Stimulated activated CD8-positive, alpha-beta memory T cell treated with anti-CD3 and anti-CD28 coated beads, Interleukin-7, amount 100 ng/mL, for 1 hour (primary cell): ENCODE results near the gene ZP2.
"Not testable (repeated sequence)": the region's sequence is repeated elsewhere in the genome, so short reads cannot be mapped to it uniquely, and the experiment has no call there.

ENCODE experiments used
- DNase-seq, 2 donors: peaks; one replicate each; pipeline ENCODE4 v3.0.0-alpha.2; 2020; ENCODE audit warnings: low read depth in 2 of 2

The ZP2 gene

DNA sequence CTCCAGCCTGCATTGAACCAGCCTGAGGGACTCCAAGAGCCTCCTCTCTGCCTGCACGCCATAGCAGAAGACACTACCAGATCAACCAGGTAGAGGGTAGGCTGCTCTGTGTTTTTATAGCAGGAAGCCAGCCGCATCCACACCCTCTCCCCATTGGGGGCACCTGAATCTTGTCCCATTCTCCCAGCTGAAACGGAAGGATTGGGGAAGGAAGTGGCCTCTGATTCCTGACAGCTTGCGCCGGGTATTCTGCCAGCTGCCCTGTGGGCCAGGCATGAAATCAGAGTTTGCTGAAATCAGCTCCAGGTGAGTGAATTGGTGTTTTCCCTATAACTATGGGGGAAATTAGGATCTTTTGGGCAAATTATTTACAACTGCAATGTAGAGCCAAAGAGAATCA is at the start of gene ZP2:
ZP2 (minus strand) TSS at position 89 of the 400 bp plus-strand sequence; CDS start at position 62, 27 bp downstream.
- no peak for DNase-seq

- no peak for DNase-seq
Observed at GRCh38 chr16:21257284-21257683, 45.9 kb upstream of the ZP2 start.

GRCh38 chr16:21256636-21257035 is 45.3 kb upstream of the ZP2 start:
- no peak for DNase-seq

GRCh38 chr16:21253470-21253869 is 42.1 kb upstream of the ZP2 start:
- DNase-seq = no peak

GRCh38 chr16:21250072-21250923 is 38.9 kb upstream of the ZP2 start:
- no peak for DNase-seq

DNA sequence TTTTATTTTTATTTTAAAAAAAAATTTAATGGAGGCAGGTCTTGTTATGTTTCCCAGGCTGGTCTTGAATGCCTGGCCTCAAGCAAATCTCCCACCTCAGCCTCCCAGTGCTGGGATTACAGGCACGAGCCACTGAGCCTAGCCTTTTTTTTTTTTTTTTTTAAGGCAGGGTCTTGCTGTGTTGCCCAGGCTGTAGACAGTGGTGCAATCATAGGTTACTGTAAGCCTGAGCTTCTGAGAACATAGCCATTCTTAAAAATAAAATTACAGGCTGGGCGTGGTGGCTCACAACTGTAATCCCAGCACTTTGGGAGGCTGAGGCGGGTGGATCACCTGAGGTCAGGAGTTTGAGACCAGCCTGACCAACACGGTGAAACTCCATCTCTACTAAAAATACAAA is 36.8 kb upstream of the ZP2 start:
- not testable (repeated sequence) for DNase-seq

DNA sequence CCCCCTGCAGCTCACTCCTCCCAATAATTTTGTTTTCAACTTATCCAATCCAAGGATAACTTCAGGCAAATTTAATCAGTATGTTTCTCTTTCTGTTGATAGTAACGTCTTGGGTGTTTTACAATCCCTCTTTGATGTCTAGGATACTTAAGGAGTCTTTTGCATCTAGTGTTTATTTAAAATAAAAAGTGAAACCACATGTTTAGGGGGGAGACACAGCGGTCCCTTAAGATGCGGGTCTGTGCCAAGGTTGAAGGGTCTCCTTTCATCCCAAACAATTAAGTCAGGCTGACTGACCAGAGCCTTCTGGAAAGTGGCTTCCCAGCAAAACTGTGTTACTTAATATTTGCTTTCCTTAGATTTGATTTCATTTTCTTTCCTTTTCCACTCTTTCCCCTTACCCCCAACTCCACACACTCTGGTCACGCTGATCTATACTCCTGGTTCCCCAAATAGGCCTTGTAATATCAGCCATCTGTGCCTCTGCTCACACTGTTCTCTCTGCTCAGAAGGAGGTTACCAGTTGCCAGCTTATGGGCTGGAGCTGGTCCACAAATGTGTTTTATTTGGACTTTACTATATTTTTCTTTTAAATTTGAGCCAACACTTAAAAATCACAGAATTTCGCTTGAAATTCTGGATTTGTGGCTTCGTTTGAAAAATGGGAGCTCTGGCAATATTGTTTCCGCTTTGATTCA is 33.3 kb upstream of the ZP2 start:
- DNase-seq = no peak

GRCh38 chr16:21242756-21243155 is 31.4 kb upstream of the ZP2 start:
- DNase-seq = no peak

GRCh38 chr16:21239646-21240045 is 28.3 kb upstream of the ZP2 start:
- DNase-seq = no peak

DNA sequence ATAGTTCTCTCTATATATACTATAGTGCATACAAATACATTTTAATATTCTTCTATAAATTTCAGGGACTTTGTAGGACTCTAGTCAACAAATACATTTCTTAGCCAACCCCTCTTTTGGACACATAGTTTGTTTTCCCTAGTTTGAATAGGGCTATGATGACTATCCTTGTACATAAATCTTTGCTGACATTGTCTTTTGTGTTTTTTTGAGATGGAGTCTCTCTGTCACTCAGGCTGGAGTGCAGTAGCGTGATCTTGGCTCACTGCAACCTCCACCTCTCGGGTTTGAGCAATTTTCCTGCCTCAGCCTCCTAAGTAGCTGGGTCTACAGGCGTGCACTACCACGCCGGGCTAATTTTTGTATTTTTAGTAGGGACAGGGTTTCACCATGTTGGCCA is 25.5 kb upstream of the ZP2 start:
- DNase-seq = no peak

DNA sequence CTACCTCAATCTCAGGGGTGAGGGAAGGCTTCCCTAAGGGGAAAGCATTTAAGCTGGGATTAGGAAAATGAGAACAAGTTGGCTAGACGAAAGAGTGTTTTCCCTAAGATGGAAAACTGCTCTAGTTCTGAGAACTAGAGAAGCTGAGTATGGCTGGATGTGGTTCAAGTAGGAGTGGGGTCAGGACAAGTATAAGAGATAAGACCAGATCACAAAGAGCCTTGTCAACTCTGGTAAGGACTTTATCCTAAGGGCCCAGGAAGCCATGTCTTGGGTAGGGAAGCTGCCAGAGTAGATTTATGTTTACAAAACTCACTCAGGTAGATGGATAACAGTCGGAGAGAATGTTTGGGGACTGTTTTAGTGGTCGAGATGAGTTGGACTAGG is 23.8 kb upstream of the ZP2 start:
- DNase-seq = no peak

DNA sequence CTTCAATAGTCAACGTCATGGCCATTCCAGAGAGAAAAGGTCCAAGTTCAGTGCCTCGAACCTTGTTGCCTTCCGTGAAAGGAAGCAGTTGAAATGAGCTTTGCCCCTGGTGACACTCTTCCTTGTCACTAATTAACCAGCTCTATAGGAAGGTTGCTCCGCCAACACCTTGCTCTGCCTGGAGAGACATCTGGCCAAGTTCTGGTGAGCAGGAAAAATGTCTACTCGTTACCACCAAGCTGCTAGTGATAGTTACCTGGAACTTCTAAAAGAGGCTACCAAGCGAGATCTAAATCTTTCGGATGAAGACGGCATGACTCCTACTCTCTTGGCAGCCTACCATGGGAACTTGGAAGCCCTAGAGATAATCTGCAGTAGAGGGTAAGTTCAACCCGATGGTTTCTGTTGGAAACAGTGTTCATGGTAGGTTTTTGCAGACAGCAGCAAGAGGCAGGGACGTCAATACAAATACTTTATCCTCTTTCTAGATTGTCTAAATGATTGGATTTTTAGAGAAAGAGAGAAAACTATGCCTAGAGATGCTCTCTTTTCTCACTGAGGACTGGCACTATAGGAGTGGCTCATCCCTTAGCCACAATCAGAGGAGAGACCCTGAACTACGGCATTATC is 22.3 kb upstream of the ZP2 start, which contains the start of gene ANKS4B:
ANKS4B (plus strand) TSS at position 179 of the 630 bp plus-strand sequence; CDS start at position 218, 39 bp downstream.
- no peak for DNase-seq

- no peak for DNase-seq
Observed at GRCh38 chr16:21233045-21233520, 21.7 kb upstream of the ZP2 start.

DNA sequence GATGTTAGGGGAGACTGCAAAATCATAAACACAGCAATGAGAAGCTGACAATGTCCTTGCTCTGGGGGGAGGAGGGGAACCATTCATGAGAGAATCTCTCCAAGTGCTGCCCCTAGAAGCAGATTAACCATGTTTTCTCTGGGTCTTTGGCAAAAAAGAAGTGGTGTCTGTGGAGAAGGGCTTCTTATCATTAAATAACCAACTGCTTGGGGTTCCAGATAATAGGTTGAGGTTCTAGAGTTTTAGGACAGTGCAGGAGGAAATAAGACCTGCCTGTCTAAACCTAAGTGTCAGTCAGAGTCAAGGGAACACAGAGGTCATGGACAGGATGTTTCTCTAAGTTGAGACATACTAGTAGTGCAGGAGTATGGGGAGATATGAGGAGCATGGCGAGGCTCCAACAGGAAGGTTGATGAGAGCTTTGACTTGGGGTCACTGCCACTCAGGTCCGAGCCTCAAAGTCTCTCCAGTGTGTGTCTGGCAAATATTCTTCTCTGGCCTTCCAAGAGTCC is 17.0 kb upstream of the ZP2 start:
- no peak for DNase-seq

DNA sequence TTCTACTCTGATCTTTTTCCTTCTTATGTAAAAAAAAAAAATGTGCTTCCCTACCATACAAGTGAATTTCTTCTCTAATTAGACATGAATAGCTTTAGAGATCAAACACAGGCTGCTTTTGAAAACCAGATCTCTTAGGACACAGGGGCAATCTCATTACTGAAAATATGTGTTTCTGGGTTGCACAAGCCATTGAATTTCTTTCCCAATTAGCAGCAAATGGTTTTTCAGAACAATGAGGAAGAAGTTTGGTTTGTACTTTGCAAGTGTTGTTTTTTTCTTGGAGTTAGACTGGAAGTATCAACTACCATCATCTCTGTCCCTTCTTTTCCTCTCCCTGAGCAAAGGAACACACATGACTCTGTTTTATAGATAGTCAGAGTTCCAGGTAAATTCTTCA is 16.5 kb upstream of the ZP2 start:
- DNase-seq = no peak

DNA sequence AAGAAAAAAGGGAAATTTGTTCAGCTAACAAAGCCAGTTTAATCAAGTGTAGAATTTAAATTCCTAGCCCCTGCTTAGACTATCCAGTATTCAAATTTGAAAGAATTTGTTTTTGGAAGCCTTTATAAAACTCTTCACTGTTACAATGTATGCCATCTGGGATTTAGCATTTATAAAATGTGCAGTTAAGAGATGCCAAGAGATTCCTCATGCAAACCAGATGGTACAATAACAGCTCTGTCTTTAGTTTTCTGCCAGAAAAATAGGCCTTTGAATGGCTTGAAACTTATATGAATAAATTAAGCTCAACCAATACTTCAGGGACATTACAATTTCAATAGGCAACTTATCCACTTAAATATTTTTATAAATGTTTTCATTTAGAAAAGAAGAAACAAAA is 15.4 kb upstream of the ZP2 start:
- DNase-seq = no peak

DNA sequence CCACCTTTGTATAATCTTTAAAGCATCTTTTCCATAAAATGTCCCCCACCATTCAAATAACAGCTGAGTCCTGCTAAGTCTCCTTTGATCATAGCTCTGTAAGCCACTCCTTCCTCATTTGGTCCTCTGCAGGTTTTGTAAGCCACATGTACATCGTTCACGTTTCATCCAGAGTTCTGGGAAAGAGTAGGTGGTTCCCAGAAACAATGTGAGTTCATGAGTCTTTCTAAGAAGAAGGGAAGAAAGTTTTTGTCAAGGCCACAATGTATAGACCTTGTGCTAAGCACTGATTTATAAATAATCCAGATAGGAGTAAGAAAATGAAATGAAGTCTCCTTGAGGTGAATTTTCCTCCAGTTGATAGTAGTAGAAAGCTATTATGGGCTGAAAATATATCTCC is 13.4 kb upstream of the ZP2 start:
- DNase-seq = no peak

DNA sequence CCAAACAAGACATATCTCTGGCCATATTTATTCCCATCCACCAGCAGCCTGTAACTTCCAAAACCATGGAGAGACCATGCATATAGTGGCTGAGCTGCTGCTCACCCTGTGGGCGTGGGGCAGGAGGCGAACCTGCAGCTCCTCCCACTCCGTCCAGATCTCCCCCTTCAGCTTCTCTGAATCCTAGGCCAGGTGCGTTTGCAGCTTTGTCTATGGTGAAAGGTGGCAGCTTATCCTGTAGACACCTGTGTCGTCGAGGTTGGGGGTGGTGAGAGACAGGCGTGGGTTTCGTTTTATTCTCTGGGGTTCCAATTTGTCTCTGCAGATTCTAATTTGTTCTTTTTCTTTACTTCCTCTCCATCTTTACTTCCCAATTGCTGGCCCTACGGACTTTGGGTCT is 12.4 kb upstream of the ZP2 start:
- no peak for DNase-seq

- no peak for DNase-seq
Observed at GRCh38 chr16:21222495-21223337, 11.3 kb upstream of the ZP2 start.

DNA sequence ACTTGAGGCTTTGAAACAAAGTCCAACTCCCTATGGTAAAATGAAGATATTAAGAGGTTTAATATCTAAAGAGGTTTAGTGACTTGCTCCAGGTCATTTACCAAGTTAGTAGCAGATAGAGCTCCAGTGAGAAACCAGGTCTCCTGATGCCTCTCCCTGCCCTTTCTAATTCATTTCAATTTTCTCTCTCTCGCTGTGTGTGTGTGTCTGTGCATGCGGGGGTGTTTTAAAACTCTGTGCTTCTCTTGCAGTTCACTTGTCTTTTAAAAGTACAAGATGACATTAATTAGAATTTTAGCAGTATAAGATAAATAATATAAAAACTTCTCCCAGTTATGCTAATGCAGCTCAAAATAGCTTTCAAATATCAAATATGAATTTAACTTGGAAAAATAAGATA is 8.2 kb upstream of the ZP2 start:
- DNase-seq = no peak

- DNase-seq = no peak
Observed at GRCh38 chr16:21218153-21218552, 6.8 kb upstream of the ZP2 start.
